Ascending aorta (tissue), 2 donors: Measurements from ENCODE around the gene PPP4R3C. TPM values are rescaled to one million over a fixed set of nuclear protein-coding genes. Genes with fewer than 3 reads are reported as not detected.
"Not testable (repeated sequence)": the region's sequence is repeated elsewhere in the genome, so short reads cannot be mapped to it uniquely, and the experiment has no call there.

Experiments used
- DNase-seq, 2 donors: peaks; one replicate each; pipeline ENCODE4 v3.0.0-alpha.2; 2019; ENCODE audit warnings: low spot score in 2 of 2
- H3K27ac ChIP-seq, 2 donors: fragments of 200-600 bp; sonication (generic); one replicate each; pipeline ENCODE4 v1.5.1; 2016 to 2017; ENCODE audit warnings: mild to moderate bottlenecking in 1 of 2
- H3K27me3 ChIP-seq: fragments of 200-600 bp; sonication (generic); one replicate; pipeline ENCODE4 v1.5.1; 2017
- H3K36me3 ChIP-seq, 2 donors: fragments of 200-600 bp; sonication (generic); one replicate each; pipeline ENCODE4 v1.5.1; 2016
- H3K4me1 ChIP-seq, 2 donors: fragments of 200-600 bp; sonication (generic); one replicate each; pipeline ENCODE4 v1.5.1; 2016 to 2017; ENCODE audit warnings: mild to moderate bottlenecking in 1 of 2
- H3K4me3 ChIP-seq, 2 donors: fragments of 200-600 bp; sonication (generic); one replicate each; pipeline ENCODE4 v1.5.1; 2016 to 2017; ENCODE audit warnings: mild to moderate bottlenecking in 1 of 2
- H3K9me3 ChIP-seq, 2 donors: fragments of 200-600 bp; sonication (generic); one replicate each; pipeline ENCODE4 v1.5.1; 2016
- CTCF ChIP-seq, 3 experiments: fragments of 200-600 bp in 2 of 3; fragments of 450-650 bp in 1 of 3; sonication (generic) in 2 of 3; IDR thresholded peaks; one replicate each; pipeline ENCODE4 v1.5.1; 2016 to 2019; ENCODE audit warnings: antibody characterized with exemption in 3 of 3, mild to moderate bottlenecking in 1 of 3, moderate library complexity in 1 of 3
- intact Hi-C: fragments of 100-400 bp; cut with DNase I; formaldehyde crosslinking; loops from one replicate; pipeline ENCODE4 v1.15.1; 2023
- total RNA-seq: library from RNA; depleted of rRNA; stranded (reverse); fragments of >200 nt; gene quantifications from one replicate; pipeline ENCODE4 v1.1.0, GENCODE V29; 2016

The PPP4R3C gene
- total RNA-seq, 1 donor from 2014 or later, result not detected

- no peaks in the 10 kb centered on the region for H3K36me3 ChIP-seq
- no peak for TF ChIP-seq CTCF (IDR thresholded peaks at IDR 0.05)
- H3K4me1 ChIP-seq, result no peaks in the 10 kb centered on the region
- intact Hi-C loops, result no loop called here
- no peaks in the 10 kb centered on the region for H3K9me3 ChIP-seq
- H3K27ac ChIP-seq, result no peak overlapping the region
- no peak overlapping the region for H3K4me3 ChIP-seq
- no peaks in the 10 kb centered on the region for H3K27me3 ChIP-seq
- no peak for DNase-seq
These were observed 16.7 kb downstream of the PPP4R3C start for GRCh38 chrX:27446423-27446822.

- Histone ChIP-seq H3K9me3 (no peaks in the 10 kb centered on the region), H3K4me3 (no peak overlapping the region), H3K27me3 (no peaks in the 10 kb centered on the region), H3K27ac (no peak overlapping the region), H3K36me3 (no peaks in the 10 kb centered on the region), H3K4me1 (no peaks in the 10 kb centered on the region)
- intact Hi-C loops, result no loop called here
- TF ChIP-seq CTCF (IDR thresholded peaks at IDR 0.05), result no peak
- no peak for DNase-seq
These were observed 17.7 kb downstream of the PPP4R3C start for GRCh38 chrX:27445438-27445837.

GRCh38 chrX:27444093-27444908 is 18.8 kb downstream of the PPP4R3C start:
- Histone ChIP-seq H3K4me1 (no peaks in the 10 kb centered on the region), H3K27me3 (no peaks in the 10 kb centered on the region), H3K27ac (no peak overlapping the region), H3K36me3 (no peaks in the 10 kb centered on the region), H3K4me3 (no peak overlapping the region), H3K9me3 (no peaks in the 10 kb centered on the region)
- no peak for DNase-seq
- no peak for TF ChIP-seq CTCF (IDR thresholded peaks at IDR 0.05)
- intact Hi-C loops, result no loop called here

GRCh38 chrX:27442392-27442791 is 20.7 kb downstream of the PPP4R3C start:
- H3K27ac ChIP-seq, H3K27me3 ChIP-seq, H3K36me3 ChIP-seq, H3K9me3 ChIP-seq, H3K4me3 ChIP-seq, H3K4me1 ChIP-seq, intact Hi-C loops, DNase-seq: not testable (repeated sequence)

GRCh38 chrX:27439771-27440170 is 23.4 kb downstream of the PPP4R3C start:
- H3K27ac ChIP-seq, result no peak overlapping the region
- no peak for TF ChIP-seq CTCF (IDR thresholded peaks at IDR 0.05)
- no peaks in the 10 kb centered on the region for H3K9me3 ChIP-seq
- no peaks in the 10 kb centered on the region for H3K4me1 ChIP-seq
- no peak overlapping the region for H3K4me3 ChIP-seq
- no peaks in the 10 kb centered on the region for H3K27me3 ChIP-seq
- no peaks in the 10 kb centered on the region for H3K36me3 ChIP-seq
- intact Hi-C loops, result no loop called here
- DNase-seq, result no peak

- no peak overlapping the region for H3K27ac ChIP-seq
- no peaks in the 10 kb centered on the region for H3K27me3 ChIP-seq
- no peak overlapping the region for H3K4me3 ChIP-seq
- intact Hi-C loops, result no loop called here
- DNase-seq, result no peak
- no peaks in the 10 kb centered on the region for H3K4me1 ChIP-seq
- no peak for TF ChIP-seq CTCF (IDR thresholded peaks at IDR 0.05)
- H3K36me3 ChIP-seq, result no peaks in the 10 kb centered on the region
- H3K9me3 ChIP-seq, result no peaks in the 10 kb centered on the region
These were observed 24.2 kb downstream of the PPP4R3C start for GRCh38 chrX:27438937-27439336.
